GM12891 (cell line): ENCODE results near the gene TACC2.
"Not testable (repeated sequence)": the region's sequence is repeated elsewhere in the genome, so short reads cannot be mapped to it uniquely, and the experiment has no call there.

Source experiments
- DNase-seq: peaks from one replicate; pipeline ENCODE4 v3.0.0; 2011; ENCODE audit warnings: low spot score; ENCODE audit not compliant: insufficient read length
- FAIRE-seq: peaks from 2 replicates; lab custom pipeline; 2011; peaks lifted over from hg19 to GRCh38; lab: Jason Lieb, UNC
- PAX5 ChIP-seq: IDR thresholded peaks from 2 replicates; pipeline ENCODE4 v1.6.1; 2011; ENCODE audit warnings: low read length, moderate library complexity, mild to moderate bottlenecking; ENCODE audit not compliant: insufficient read depth, severe bottlenecking
- POLR2A ChIP-seq: IDR thresholded peaks from 2 replicates; pipeline ENCODE4 v1.6.1; 2011; ENCODE audit warnings: low read depth, low read length, control low read depth
- POLR2AphosphoS5 ChIP-seq: IDR thresholded peaks from 2 replicates; pipeline ENCODE4 v1.6.1; 2011; ENCODE audit warnings: low read depth, low read length, control low read depth
- POU2F2 ChIP-seq: IDR thresholded peaks from 2 replicates; pipeline ENCODE4 v1.6.1; 2011; ENCODE audit warnings: low read depth, mild to moderate bottlenecking, control low read depth, low read length, moderate library complexity
- SPI1 ChIP-seq: IDR thresholded peaks from 2 replicates; pipeline ENCODE4 v1.6.1; 2011; ENCODE audit warnings: low read depth, low read length, control low read depth
- TAF1 ChIP-seq: IDR thresholded peaks from 2 replicates; pipeline ENCODE4 v1.6.1; 2011; ENCODE audit warnings: low read depth, low read length, control low read depth

Gene TACC2

DNA sequence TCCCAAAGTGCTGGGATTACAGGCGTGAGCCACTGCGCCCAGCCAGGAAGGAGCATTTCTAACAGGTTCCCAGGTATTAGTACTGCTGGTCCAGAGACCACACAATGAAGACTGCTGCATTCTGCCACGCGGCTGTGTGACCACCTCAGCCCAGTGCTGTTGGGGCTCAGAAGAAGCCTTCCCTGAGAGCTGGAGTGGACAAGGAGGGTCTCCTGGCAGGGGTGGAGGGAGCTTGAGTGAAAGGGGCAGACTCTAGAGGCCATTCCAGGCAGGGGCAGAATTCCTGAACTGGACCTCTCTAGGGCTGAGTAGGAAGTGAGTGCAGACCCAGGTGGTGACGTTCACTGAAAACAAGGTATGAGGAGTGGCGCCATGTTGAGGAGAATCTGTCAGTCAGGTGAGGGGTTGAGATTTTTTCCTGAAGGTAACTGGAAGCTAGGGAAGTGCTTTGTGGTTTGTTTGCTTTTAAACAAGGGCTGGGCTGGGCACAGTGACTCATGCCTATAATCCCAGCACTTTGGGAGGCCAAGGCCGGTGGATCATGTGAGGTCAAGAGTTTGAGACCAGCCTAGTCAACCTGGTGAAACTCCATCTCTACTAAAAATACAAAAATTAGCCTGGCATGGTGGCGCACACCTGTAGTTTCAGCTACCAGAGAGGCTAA lies 67.6 kb downstream of the TACC2 start:
- FAIRE-seq: no peak
- DNase-seq: no peak
- no peak for TF ChIP-seq POLR2A
- no peak for TF ChIP-seq POLR2AphosphoS5
- TF ChIP-seq PAX5: no peak
- TF ChIP-seq POU2F2: no peak
- no peak for TF ChIP-seq SPI1
- no peak for TF ChIP-seq TAF1

DNA sequence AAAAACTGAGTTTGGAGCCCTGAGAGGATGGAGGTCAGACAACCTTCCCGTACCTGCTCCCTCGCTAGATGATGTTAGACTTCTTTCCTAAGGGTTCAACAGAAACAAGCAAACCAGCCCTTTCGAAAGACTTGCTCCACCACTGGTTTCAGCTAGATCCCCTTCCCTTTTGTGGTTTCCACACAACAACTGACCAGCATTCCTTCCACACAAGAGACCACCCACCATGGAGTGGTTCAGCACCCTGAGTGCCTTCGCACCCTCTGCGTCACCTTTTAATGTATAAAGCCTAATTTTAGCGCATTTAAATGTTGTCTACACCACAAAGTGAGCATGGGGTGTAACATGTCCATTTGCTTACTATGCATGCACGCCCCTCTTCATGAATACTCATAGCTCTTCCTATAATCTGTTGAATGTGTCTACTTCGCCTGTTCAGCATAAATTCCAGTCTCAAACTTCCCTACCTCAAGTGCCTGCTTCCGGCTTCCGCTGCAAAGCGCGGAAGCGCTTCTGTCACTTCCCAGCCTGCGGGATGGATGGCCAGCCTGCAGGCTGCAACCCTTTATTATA lies 69.0 kb downstream of the TACC2 start:
- DNase-seq (no peak), FAIRE-seq (no peak)

DNA sequence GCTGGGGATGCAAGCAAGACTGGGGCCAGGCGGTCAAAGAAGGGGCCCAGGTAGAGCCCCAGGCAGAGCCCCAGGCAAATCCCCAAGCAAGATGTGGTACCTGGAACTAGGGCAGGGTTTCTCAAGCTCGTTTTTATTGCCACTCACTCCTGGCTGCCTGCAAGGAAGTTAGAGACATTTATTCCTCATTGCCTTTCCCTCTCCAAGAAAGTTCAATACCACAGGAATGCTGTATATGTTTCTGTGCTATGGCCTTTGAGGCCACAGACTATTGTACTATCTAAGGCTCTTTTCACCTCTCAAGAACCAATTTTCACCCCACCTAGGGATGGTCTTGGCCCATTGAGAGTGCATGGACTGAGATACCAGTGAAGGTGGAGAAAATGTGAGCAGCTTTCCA lies 71.3 kb downstream of the TACC2 start:
- TF ChIP-seq TAF1 (no peak), SPI1 (no peak), PAX5 (no peak), POLR2AphosphoS5 (no peak), POU2F2 (no peak), POLR2A (no peak)
- no peak for DNase-seq
- FAIRE-seq: no peak

More for the DNA sequence above, 69.0 kb downstream of the TACC2 start:
- TF ChIP-seq POU2F2: no peak
- no peak for TF ChIP-seq PAX5
- TF ChIP-seq TAF1: no peak
- no peak for TF ChIP-seq SPI1
- no peak for TF ChIP-seq POLR2AphosphoS5

DNA sequence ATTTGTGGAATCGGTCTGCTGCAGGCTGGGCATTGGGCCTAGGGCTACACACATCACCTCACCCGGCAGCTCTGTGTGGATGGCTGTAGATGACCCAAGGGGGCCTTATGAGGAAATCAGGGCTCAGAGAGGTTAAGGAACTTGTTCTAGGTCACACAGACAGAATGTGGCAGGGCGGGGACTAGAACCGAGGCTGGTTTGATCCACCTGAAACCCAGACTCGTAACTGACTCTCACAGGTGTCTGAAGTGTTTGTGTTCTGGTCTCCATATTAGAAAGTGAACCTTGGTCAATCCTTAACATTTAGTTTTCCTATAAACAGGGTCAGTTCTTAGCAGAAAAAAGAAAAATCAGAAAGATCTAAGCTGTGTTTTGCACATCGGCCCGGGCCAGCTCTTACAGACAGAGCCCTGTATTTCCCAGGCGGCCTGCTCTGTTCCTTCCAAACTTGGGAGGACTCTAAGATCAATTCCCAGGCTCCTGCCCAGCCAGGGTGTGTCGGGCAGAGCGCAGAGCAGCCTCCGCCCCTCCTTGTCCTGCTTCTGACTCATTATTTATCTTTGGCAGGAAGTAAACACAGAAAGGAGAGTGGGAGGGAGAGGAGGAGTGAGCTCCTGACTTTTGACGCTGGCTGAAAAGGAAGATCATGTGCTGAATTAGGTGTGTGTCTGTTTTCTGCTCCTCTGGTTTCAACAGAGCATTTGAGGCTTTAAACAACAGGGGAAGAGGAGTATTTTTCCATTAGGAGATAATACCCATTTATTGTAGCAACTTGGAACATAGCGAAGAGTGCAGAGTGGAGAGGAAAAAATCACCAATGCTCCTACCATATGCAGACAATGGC lies 74.1 kb downstream of the TACC2 start:
- FAIRE-seq: no peak
- TF ChIP-seq POLR2AphosphoS5 (no peak), POLR2A (no peak), TAF1 (no peak)
- no peak for DNase-seq

DNA sequence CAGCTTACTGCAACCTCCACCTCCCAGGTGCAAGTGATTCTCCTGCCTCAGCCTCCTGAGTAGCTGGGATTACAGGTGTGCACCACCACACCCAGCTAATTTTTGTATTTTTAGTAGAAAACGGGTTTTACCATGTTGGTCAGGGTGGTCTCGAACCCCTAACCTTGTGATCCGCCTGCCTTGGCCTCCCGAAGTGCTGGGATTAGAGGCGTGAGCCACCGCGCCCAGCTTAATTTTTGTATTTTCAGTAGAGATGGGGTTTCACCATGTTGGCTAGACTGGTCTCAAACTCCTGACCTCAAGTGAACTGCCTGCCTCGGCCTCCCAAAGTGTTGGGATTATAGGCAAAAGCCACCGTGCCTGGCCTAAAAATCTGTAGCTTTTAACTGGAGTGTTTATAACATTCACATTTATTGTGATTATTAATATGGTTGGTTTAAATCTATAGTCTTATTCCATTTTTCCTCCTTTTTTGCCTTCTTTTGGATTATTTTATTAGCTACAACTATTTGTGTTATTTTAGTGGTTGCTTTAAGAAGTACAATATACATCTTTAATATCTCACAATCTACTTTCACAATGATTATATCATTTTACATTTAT lies 77.5 kb downstream of the TACC2 start:
- FAIRE-seq, DNase-seq: not testable (repeated sequence)

DNA sequence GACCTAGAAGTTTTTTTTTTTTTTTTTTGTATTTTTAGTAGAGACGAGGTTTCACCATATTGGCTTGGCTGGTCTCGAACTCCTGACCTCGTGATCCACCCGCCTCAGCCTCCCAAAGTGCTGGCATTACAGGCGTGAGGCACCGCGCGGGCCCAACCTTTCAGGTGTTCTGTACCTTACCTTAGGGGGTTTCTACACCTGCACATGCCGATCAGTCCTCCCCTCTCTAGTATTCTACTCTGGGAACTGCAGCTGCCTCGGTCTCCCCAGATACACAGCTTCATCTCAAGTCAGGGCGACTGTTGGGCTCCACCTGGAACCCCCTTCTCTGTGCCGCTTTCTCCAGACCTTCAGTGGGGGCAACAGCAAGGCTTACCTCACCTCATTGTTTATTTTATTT lies 79.9 kb downstream of the TACC2 start:
- no peak for DNase-seq
- no peak for FAIRE-seq
- TF ChIP-seq POU2F2 (no peak), PAX5 (no peak), TAF1 (no peak), POLR2AphosphoS5 (no peak), SPI1 (no peak), POLR2A (no peak)

DNA sequence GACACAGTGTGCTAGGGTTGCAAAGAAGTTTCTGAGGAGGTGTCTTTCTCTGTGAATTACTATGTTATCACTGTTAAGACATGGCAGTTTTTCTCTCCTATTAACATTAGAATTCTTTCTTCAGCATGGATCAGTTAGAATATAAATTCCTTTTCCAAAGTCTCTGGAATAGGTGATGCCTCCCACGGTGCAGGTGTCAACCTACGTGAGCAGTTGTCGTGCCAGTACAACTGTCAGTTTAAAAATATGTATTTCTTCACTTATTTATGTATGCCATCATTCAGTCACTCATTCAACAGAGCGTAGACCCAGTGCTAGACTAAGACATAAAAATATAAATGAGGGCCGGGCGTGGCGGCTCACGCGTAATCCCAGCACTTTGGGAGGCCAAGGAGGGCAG lies 83.5 kb downstream of the TACC2 start:
- no peak for FAIRE-seq
- no peak for DNase-seq
- TF ChIP-seq PAX5 (no peak), TAF1 (no peak), POLR2AphosphoS5 (no peak)

DNA sequence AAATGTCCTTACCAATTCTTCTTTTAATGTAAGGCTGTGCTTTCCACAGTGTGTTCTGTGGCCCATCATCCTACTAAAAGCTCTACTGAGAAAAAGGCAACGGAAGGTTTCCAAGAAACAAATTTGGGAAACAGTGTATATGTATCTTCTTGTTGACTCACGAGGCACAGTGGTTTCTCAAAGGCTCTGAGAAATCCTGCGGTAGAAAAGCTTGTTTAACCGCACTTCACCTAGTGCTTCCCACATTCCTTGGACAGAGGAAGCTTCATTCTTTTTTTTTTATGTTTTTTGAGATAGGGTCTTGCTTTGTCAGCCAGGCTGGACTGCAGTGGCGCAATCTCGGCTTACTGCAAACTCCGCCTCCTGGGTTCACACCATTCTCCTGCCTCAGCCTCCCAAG lies 84.5 kb downstream of the TACC2 start:
- TF ChIP-seq TAF1 (no peak), POLR2AphosphoS5 (no peak), POU2F2 (no peak), SPI1 (no peak), PAX5 (no peak), POLR2A (no peak)
- FAIRE-seq: no peak
- no peak for DNase-seq

DNA sequence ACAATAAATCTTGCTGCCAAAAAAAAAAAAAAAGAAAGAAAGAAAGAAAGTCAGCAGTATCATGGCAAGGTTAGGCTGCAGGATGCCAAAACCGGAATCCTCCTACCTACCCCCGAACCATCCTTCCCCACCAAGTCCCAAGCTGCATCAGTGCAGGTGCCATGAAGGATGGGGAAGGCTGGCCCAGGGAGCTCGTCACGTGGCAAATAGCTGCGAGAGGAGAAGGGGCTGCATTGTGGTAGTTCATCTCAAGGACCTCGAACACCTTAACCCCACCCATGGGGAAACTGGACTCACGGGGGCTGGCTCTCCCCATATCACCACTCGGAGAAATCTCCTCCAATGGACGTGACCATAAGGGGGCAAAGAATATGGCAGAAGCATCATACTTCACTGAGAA lies 86.2 kb downstream of the TACC2 start:
- FAIRE-seq: no peak
- TF ChIP-seq SPI1 (no peak), POU2F2 (no peak), POLR2AphosphoS5 (no peak), POLR2A (no peak), PAX5 (no peak), TAF1 (no peak)

DNA sequence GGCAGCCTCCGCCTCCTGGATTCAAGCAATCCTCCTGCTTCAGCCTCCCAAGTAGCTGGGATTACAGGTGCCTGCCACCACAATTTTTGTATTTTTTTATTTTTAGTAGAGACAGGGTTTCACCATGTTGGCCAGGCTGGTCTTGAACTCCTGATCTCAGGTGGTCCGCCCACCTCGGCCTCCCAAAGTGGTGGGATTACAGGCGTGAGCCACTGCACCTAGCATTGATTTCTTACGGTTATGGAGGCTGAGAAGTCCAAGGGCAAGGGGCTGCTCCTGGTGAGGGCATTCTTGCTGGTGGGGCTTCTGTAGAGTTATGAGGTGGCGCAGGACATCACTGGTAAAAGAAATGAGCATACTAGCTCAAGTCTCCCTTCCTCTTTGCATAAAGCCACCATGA lies 86.9 kb downstream of the TACC2 start:
- FAIRE-seq, DNase-seq: not testable (repeated sequence)

More for the DNA sequence above, 86.2 kb downstream of the TACC2 start:
- DNase-seq: no peak
